ENCODE results near the gene RASGRP4.

RASGRP4 gene

DNA sequence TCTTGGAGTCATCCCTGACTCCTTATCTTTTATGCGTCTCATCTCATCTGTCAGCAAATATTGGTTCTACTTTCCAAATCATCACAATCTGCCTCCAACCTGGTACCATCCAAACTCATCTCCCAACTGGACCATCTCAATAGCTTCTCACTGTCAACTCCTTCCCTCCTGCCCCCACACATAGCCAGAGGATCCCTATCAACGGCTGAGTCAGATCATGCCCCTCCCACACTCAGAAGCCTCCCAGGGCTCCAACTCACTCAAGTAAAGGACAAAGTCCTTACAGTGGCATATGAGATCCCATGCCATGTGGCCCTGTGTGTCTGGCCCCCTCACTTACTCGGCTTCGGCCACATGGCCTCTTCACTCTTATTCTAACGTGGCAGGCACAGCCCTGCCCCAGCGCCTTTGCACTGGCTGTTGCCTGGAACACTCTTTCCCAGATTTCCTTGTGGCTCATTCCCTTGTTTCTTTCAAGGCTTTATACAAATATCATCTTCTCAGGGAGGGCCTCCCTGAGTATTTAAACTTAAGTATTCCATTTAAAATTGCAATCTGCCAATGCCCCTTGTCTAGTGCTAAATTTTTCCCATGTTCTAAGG, 33.2 kb downstream of the RASGRP4 start:
- no peak for TF ChIP-seq GATA2 (IDR thresholded peaks at IDR 0.05; ENCODE audit: low read depth, low read length)
- no peak for TF ChIP-seq GATA3 (IDR thresholded peaks at IDR 0.05; ENCODE audit: low read depth, low read length)

- TF ChIP-seq GATA3 (IDR thresholded peaks at IDR 0.05; ENCODE audit: low read depth, low read length) (no peak), GATA2 (IDR thresholded peaks at IDR 0.05; ENCODE audit: low read depth, low read length) (no peak)
These were observed 34.0 kb downstream of the RASGRP4 start for GRCh38 chr19:38391911-38392464.

DNA sequence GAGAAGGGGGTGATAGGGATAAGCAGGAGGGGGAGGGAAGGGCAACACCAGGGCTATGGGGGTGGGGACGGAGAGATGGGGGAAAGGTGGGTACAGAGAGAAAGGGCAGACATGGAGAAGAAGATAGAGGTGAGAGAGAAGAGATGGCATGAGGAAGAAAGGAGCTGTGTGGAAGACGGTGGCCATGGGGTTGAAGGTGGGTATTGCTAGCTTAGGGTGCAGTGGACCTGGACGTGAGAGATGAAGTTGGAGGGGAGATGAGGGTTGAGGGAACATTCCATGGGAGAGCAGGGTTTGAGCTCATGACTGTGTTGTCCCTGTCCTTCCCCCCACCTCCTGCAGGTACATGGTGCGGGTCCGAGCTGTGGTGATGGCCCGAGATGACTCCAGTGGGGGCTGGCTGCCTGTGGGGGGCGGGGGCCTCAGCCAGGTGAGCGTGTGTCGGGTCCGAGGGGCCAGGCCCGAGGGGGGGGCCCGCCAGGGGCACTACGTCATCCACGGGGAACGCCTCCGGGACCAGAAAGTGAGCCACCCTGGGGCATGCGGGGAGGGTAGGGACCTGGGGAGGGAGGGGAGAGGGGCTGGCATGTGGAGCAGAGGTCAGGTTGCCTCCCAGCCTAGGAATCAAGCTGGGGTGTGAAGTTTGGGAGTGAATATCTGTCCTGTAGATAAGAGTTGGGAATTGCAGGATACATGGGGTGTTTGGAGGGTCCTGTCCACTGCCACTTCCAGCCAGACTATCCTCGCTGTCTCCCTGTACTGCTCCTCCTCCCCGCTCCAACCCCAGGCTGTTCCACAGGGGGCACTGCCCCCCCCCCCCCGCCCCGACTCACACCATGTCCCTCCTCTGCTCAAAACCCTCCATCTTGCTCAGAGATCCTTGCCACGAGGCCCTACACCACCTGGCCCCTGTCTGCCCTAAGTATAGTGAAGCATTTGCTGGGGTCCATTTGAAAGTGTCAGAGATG, 35.8 kb downstream of the RASGRP4 start:
- TF ChIP-seq GATA3 (IDR thresholded peaks at IDR 0.05; ENCODE audit: low read depth, low read length) (no peak), GATA2 (IDR thresholded peaks at IDR 0.05; ENCODE audit: low read depth, low read length) (no peak)

DNA sequence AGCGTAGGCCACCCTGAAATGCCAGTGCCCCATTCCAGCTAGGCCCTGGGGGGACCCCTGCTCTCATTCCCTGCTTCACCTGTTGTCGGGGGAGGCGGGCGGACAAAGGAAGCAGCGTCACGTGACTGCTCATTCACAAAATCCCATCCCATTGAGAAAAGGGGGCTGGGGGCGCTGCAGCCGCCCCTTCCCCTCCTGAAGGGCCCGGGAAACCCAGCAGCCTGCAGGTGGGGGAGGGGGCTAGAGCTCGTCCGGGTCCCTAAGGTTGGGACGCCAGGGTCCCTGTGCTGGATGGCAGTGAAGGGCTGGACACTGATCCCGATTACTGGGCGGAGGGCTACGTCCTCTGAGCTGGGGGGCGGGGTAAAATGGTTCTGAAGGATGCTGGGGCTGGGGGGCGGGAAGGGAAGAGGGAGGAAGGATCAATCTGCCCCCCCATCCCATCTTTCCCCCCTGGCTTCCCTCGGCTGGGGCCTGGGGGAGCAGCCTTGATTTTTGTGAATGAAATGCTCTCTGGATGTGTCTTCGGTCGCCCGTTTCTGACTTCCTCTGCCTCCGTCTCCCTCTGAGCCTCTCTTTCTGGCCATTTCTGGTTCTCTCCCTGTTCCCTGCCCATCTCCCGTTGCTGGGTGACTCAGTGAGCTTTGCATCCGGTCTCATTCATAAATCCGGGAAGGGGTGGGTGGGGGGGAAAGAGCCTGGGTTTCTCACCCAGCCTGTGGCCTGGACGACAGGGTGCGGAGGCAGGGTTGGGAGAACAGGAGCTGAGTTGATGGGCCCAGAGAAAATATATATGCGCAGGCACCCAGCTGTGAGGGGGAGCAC, 36.7 kb downstream of the RASGRP4 start:
- TF ChIP-seq GATA3 (IDR thresholded peaks at IDR 0.05; ENCODE audit: low read depth, low read length): no peak

GRCh38 chr19:38388349-38389100, 37.5 kb downstream of the RASGRP4 start, which contains the start of gene SPRED3:
Gene SPRED3, plus strand, starts transcription at chr19:38388697. Its CDS starts 1,606 bp downstream, at chr19:38390303.
- TF ChIP-seq GATA2 (IDR thresholded peaks at IDR 0.05; ENCODE audit: low read depth, low read length): no peak
- TF ChIP-seq GATA3 (IDR thresholded peaks at IDR 0.05; ENCODE audit: low read depth, low read length): no peak

DNA sequence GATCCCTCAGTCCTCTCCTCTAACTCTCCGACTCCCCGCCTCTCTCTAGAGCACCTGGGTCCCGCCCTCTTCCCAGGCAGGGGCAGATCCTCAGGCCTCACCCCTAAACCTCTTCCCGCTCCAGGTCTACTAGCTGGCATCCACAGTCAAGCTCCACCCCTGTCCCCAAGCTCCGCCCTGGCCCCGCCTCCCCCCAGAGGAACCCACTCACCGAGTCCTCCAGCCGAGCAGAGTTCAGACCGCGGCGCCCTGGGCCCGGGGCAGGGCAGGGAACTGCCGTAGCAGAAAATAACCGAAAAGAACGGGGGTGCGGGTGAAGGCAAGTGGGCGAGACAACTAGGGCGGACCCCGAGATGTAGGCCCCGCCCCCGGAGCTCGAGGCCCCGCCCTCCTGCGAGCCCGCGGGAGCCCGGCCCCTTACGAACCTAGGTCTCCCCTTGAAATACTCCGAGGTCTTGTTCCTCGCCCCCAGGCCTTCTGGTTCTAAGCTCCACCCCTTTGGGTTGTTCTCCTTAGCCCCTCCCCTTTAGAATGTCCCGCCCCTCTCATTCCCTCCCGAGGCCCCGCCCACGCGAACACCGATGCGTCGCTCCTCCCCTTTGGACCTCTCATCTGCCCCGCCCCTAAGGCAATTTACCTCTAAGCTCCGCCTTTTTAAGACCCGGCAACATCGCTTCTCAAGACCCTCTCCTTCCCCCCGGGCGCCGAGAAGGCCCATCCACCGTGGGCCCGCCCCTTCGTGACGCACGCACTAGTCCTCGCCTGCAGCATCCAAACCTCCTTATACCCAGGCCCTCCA, 38.3 kb downstream of the RASGRP4 start, which contains the start of gene GGN:
GGN (minus strand) TSS at position 485 of the 799 bp plus-strand sequence. CDS start 773 bp downstream, outside the sequence.
- TF ChIP-seq GATA2 (IDR thresholded peaks at IDR 0.05; ENCODE audit: low read depth, low read length): no peak
- no peak for TF ChIP-seq GATA3 (IDR thresholded peaks at IDR 0.05; ENCODE audit: low read depth, low read length)

GRCh38 chr19:38386971-38387549, 39.0 kb downstream of the RASGRP4 start:
- no peak for TF ChIP-seq GATA2 (IDR thresholded peaks at IDR 0.05; ENCODE audit: low read depth, low read length)
- TF ChIP-seq GATA3 (IDR thresholded peaks at IDR 0.05; ENCODE audit: low read depth, low read length): no peak

DNA sequence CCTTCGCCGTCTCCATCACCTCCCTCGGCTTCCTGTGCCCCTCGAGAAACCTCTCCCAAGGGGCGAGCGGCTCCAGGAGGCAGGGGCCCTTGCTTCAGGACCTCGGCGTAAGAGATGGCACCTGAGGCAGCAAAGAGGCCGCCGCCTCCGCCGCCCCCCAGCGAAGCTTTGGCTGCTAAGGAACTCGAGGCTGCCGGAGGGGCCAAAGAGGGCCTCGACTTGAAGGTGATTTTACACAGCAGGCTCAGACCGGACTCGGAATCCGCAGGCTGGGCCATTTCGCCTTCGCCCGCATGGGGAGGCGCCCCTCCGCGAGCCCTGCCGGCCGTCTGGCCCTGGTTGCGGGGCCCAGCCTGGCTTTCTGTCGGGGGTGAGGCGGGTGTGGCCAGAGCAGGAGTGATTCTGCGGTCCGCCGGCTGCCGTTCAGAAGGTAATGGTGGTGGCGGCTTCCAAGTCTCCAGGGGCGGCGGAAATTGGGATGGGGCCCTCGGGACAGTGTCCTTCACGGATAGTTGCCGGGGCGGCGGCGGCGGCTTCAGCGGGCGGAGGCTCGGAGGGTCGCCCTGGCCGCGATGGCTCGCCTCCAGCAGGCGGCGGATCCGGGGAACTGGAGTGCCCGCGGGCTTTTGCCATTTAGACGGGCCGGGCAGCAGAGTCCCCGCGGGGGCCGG, 39.6 kb downstream of the RASGRP4 start:
- TF ChIP-seq GATA3 (IDR thresholded peaks at IDR 0.05; ENCODE audit: low read depth, low read length) (no peak), GATA2 (IDR thresholded peaks at IDR 0.05; ENCODE audit: low read depth, low read length) (no peak)

GRCh38 chr19:38385804-38386257, 40.2 kb downstream of the RASGRP4 start:
- TF ChIP-seq GATA2 (IDR thresholded peaks at IDR 0.05; ENCODE audit: low read depth, low read length): no peak
- no peak for TF ChIP-seq GATA3 (IDR thresholded peaks at IDR 0.05; ENCODE audit: low read depth, low read length)

DNA sequence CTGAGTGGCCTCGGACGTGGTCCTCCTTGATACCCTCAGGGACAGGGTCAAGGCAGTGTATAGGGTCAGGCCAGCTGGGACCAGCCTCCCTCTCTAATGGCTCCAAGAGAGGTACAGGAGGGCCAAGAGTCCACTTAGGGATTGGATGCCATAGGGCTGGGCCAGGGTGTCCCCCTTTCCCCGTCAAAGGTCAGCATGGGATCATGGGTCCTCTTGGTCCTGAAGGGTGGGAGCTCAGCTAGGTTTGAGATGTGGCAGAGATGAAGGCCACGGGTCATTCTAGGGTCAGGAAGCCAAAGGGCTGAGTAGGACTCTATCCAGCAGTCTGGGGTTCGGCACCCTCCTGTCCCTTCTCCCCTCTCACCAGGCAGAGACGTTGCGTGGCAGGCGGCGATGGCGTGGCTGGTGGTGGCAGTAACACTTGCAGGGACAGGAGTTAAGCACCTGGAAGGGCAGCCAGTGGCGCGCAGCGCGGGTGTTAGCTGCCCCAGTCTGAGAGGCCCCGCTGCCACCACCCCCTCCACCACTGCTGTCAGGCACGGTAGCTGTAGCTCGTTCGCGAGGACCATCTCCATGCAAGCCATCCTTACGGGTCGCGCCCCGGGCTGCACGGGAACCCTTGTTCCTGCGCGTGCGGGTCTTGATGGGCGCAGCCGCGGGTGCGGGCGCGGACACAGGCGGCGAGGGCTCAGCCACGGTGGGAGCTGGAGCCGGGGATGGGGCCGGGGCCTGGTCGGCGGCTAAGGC, 40.8 kb downstream of the RASGRP4 start:
- TF ChIP-seq GATA2 (IDR thresholded peaks at IDR 0.05; ENCODE audit: low read depth, low read length) (no peak), GATA3 (IDR thresholded peaks at IDR 0.05; ENCODE audit: low read depth, low read length) (no peak)
